ENCODE results near the gene THSD7A. TPM values are rescaled to one million over a fixed set of nuclear protein-coding genes. Genes with fewer than 3 reads are reported as not detected.

Gene THSD7A
- total RNA-seq, 1 experiment from 2014 or later: 0.68 TPM

DNA sequence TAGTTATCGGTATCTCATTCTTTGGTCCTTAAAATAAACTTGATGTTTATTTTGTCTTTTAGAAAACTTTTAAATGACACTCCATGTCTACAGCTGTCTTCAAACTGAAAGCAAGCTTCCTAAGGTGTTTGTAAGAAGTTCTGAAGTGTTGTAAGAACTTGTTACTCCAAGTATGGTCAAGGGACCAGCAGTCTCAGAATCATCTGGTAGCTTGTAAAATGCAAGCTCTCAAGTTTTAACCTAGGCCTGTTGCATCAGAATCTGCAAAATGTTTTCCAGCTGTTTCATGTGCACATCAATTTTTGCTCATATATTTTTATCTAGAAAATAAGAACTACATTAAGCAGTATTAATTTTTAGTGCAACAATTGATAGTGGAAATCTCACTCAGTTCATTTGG lies 104.1 kb downstream of the THSD7A start:
- DNase-seq (ENCODE audit: low spot score) (no peak), ATAC-seq (no peak)
- TF ChIP-seq IRF2 (CRISPR knock-in tag; IDR thresholded peaks at IDR 0.05; ENCODE audit: borderline replicate concordance, low read depth) (no peak), ZNF121 (CRISPR knock-in tag; IDR thresholded peaks at IDR 0.05) (no peak), EMX1 (CRISPR knock-in tag; IDR thresholded peaks at IDR 0.05) (no peak), MYBL2 (CRISPR knock-in tag; IDR thresholded peaks at IDR 0.05) (no peak), CBFB (CRISPR knock-in tag; IDR thresholded peaks at IDR 0.05; ENCODE audit: low read depth) (no peak), GTF2I (CRISPR knock-in tag; conservative IDR thresholded peaks at IDR 0.05) (no peak), FOXK1 (CRISPR knock-in tag; IDR thresholded peaks at IDR 0.05) (no peak), ZNF281 (CRISPR knock-in tag; IDR thresholded peaks at IDR 0.05) (no peak), NR3C1 (CRISPR knock-in tag; conservative IDR thresholded peaks at IDR 0.05; ENCODE audit: low read depth) (no peak), ETV6 (CRISPR knock-in tag; IDR thresholded peaks at IDR 0.05) (no peak), ESRRA (CRISPR knock-in tag; IDR thresholded peaks at IDR 0.05; ENCODE audit: borderline replicate concordance) (no peak), NFATC4 (CRISPR knock-in tag; IDR thresholded peaks at IDR 0.05) (no peak), MXD4 (CRISPR knock-in tag; IDR thresholded peaks at IDR 0.05; ENCODE audit: borderline replicate concordance) (no peak)
- TF ChIP-seq, protein P1, sequence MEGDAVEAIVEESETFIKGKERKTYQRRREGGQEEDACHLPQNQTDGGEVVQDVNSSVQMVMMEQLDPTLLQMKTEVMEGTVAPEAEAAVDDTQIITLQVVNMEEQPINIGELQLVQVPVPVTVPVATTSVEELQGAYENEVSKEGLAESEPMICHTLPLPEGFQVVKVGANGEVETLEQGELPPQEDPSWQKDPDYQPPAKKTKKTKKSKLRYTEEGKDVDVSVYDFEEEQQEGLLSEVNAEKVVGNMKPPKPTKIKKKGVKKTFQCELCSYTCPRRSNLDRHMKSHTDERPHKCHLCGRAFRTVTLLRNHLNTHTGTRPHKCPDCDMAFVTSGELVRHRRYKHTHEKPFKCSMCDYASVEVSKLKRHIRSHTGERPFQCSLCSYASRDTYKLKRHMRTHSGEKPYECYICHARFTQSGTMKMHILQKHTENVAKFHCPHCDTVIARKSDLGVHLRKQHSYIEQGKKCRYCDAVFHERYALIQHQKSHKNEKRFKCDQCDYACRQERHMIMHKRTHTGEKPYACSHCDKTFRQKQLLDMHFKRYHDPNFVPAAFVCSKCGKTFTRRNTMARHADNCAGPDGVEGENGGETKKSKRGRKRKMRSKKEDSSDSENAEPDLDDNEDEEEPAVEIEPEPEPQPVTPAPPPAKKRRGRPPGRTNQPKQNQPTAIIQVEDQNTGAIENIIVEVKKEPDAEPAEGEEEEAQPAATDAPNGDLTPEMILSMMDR (IDR thresholded peaks at IDR 0.05): no peak
- Mint-ChIP-seq H3K27me3 (ENCODE audit: low read depth) (no peaks in the 10 kb centered on the region), H3K27ac (no peak overlapping the region), H3K9me3 (no peaks in the 10 kb centered on the region), H3K36me3 (no peaks in the 10 kb centered on the region), H3K4me3 (no peak overlapping the region), H3K4me1 (no peaks in the 10 kb centered on the region; the same call in 1 of the 2 replicates)
- ChIA-PET POLR2A (no interaction called here), CTCF (no interaction called here)

DNA sequence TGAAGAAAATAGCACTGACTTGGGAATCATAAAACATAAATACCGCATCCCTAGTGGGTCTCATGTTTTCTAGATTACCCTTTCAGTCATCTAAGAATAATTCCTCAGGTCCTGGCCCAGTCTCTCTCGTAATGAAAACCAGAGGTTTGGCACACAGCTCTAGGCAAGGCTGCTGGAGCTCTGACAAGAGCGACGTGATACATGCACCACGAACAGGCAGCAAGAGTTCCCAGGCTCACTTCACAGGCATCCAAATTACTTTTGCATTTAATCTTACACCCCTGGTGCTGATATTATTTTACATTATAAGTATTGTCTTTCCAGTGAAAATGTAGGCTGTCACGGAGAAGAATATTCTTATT lies 105.2 kb downstream of the THSD7A start:
- Mint-ChIP-seq H3K27me3 (ENCODE audit: low read depth) (no peaks in the 10 kb centered on the region), H3K4me1 (no peaks in the 10 kb centered on the region; the same call in 1 of the 2 replicates), H3K27ac (peak overlapping the region; percentile 16; the same call in 1 of the 2 replicates), H3K4me3 (no peak overlapping the region), H3K36me3 (no peaks in the 10 kb centered on the region), H3K9me3 (no peaks in the 10 kb centered on the region)
- ATAC-seq (no peak), DNase-seq (ENCODE audit: low spot score) (no peak)
- CTCF ChIA-PET: no interaction called here
- POLR2A ChIA-PET: no interaction called here
- TF ChIP-seq ZNF317 (CRISPR knock-in tag; IDR thresholded peaks at IDR 0.05; ENCODE audit: borderline replicate concordance, low read depth) (no peak), TP53 (CRISPR knock-in tag; IDR thresholded peaks at IDR 0.05) (no peak), ATF2 (CRISPR knock-in tag; IDR thresholded peaks at IDR 0.05; ENCODE audit: borderline replicate concordance, low read depth) (no peak), E2F4 (CRISPR knock-in tag; IDR thresholded peaks at IDR 0.05; ENCODE audit: borderline replicate concordance, low read depth) (no peak), TEAD4 (CRISPR knock-in tag; IDR thresholded peaks at IDR 0.05) (no peak), CDX4 (CRISPR knock-in tag; IDR thresholded peaks at IDR 0.05; ENCODE audit: borderline replicate concordance) (no peak)
- TF ChIP-seq, protein P2, sequence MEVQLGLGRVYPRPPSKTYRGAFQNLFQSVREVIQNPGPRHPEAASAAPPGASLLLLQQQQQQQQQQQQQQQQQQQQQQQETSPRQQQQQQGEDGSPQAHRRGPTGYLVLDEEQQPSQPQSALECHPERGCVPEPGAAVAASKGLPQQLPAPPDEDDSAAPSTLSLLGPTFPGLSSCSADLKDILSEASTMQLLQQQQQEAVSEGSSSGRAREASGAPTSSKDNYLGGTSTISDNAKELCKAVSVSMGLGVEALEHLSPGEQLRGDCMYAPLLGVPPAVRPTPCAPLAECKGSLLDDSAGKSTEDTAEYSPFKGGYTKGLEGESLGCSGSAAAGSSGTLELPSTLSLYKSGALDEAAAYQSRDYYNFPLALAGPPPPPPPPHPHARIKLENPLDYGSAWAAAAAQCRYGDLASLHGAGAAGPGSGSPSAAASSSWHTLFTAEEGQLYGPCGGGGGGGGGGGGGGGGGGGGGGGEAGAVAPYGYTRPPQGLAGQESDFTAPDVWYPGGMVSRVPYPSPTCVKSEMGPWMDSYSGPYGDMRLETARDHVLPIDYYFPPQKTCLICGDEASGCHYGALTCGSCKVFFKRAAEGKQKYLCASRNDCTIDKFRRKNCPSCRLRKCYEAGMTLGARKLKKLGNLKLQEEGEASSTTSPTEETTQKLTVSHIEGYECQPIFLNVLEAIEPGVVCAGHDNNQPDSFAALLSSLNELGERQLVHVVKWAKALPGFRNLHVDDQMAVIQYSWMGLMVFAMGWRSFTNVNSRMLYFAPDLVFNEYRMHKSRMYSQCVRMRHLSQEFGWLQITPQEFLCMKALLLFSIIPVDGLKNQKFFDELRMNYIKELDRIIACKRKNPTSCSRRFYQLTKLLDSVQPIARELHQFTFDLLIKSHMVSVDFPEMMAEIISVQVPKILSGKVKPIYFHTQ (CRISPR knock-in tag; IDR thresholded peaks at IDR 0.05): no peak
- TF ChIP-seq, protein P3, sequence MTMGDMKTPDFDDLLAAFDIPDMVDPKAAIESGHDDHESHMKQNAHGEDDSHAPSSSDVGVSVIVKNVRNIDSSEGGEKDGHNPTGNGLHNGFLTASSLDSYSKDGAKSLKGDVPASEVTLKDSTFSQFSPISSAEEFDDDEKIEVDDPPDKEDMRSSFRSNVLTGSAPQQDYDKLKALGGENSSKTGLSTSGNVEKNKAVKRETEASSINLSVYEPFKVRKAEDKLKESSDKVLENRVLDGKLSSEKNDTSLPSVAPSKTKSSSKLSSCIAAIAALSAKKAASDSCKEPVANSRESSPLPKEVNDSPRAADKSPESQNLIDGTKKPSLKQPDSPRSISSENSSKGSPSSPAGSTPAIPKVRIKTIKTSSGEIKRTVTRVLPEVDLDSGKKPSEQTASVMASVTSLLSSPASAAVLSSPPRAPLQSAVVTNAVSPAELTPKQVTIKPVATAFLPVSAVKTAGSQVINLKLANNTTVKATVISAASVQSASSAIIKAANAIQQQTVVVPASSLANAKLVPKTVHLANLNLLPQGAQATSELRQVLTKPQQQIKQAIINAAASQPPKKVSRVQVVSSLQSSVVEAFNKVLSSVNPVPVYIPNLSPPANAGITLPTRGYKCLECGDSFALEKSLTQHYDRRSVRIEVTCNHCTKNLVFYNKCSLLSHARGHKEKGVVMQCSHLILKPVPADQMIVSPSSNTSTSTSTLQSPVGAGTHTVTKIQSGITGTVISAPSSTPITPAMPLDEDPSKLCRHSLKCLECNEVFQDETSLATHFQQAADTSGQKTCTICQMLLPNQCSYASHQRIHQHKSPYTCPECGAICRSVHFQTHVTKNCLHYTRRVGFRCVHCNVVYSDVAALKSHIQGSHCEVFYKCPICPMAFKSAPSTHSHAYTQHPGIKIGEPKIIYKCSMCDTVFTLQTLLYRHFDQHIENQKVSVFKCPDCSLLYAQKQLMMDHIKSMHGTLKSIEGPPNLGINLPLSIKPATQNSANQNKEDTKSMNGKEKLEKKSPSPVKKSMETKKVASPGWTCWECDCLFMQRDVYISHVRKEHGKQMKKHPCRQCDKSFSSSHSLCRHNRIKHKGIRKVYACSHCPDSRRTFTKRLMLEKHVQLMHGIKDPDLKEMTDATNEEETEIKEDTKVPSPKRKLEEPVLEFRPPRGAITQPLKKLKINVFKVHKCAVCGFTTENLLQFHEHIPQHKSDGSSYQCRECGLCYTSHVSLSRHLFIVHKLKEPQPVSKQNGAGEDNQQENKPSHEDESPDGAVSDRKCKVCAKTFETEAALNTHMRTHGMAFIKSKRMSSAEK (CRISPR knock-in tag; IDR thresholded peaks at IDR 0.05; ENCODE audit: borderline replicate concordance): no peak
